Stomach (tissue), 4 donors: Measurements from ENCODE around the gene MYCN.

Experiments used
- CTCF ChIP-seq, 7 experiments: fragments of 450-650 bp in 4 of 7; fragments of 200-600 bp in 3 of 7; sonication (generic) in 3 of 7; IDR thresholded peaks; one replicate each; pipeline ENCODE4 v1.5.1; 2016 to 2019; ENCODE audit warnings: antibody characterized with exemption in 7 of 7, control low read depth in 2 of 7, mild to moderate bottlenecking in 1 of 7
- EP300 ChIP-seq: sonication (generic); formaldehyde crosslinking; IDR thresholded peaks from one replicate; pipeline ENCODE4 v1.6.1; 2017; ENCODE audit warnings: antibody characterized with exemption
- POLR2AphosphoS5 ChIP-seq, 3 donors: sonication (generic); formaldehyde crosslinking; IDR thresholded peaks; one replicate each; pipeline ENCODE4 v1.6.1; 2016; ENCODE audit warnings: antibody characterized with exemption in 3 of 3

- no peak for TF ChIP-seq CTCF (IDR thresholded peaks at IDR 0.05)
- TF ChIP-seq POLR2AphosphoS5 (IDR thresholded peaks at IDR 0.05) = no peak
- TF ChIP-seq EP300 = no peak
Observed at GRCh38 chr2:15940661-15941480, 521 bp downstream of the MYCN start.
